HEK293 (cell line): Measurements from ENCODE around the gene MSANTD1.

Source experiments
- CTCF ChIA-PET: fragments of 350-600 bp; formaldehyde crosslinking; extraction: SDS; loops from one replicate; lab custom pipeline; 2021; ENCODE audit warnings: antibody characterized with exemption; lab: Yijun Ruan, JAX
- POLR2A ChIA-PET: fragments of 300-600 bp; formaldehyde crosslinking; extraction: SDS; loops from one replicate; lab custom pipeline; 2020; ENCODE audit warnings: antibody characterized with exemption, inconsistent platforms; lab: Yijun Ruan, JAX
- H3K27ac ChIP-seq: fragments of 200-500 bp; sonication (Bioruptor generic); 2 replicates; pipeline ENCODE4 v1.5.1; 2014; ENCODE audit warnings: low read depth, low read length, control low read depth, inconsistent platforms; ENCODE audit errors: extremely low read depth
- H3K36me3 ChIP-seq, 2 experiments: fragments of 200-500 bp in 1 of 2; sonication (Bioruptor generic) in 1 of 2; 1 replicate in 1 of 2; 2 replicates in 1 of 2; pipeline ENCODE4 v1.5.1; 2014 to 2017; ENCODE audit warnings: inconsistent platforms in 2 of 2, low read length in 2 of 2; ENCODE audit not compliant: control insufficient read depth in 2 of 2, insufficient read depth in 1 of 2
- H3K4me1 ChIP-seq: fragments of 200-500 bp; sonication (Bioruptor generic); 2 replicates; pipeline ENCODE4 v1.5.1; 2014; ENCODE audit warnings: mild to moderate bottlenecking, low read length, inconsistent platforms; ENCODE audit not compliant: control insufficient read depth, insufficient read depth
- H3K4me3 ChIP-seq: 2 replicates; pipeline ENCODE4 v1.5.1; 2011; ENCODE audit warnings: low read depth, mild to moderate bottlenecking, control low read depth, low read length, moderate library complexity
- H3K9me3 ChIP-seq: fragments of 200-500 bp; sonication (Bioruptor generic); 2 replicates; pipeline ENCODE4 v1.5.1; 2014; ENCODE audit warnings: low read depth, low read length, inconsistent platforms; ENCODE audit not compliant: control insufficient read depth, insufficient read depth
- KLF8 ChIP-seq: fragments of 450-650 bp; formaldehyde crosslinking; IDR thresholded peaks from 2 replicates; pipeline ENCODE4 v1.5.1; 2016; ENCODE audit warnings: missing biosample characterization, missing genetic modification characterization
- PRDM4 ChIP-seq: fragments of 450-650 bp; formaldehyde crosslinking; IDR thresholded peaks from 2 replicates; pipeline ENCODE4 v1.5.1; 2017; ENCODE audit warnings: missing biosample characterization, missing genetic modification characterization
- ZBTB10 ChIP-seq: fragments of 450-650 bp; formaldehyde crosslinking; IDR thresholded peaks from 2 replicates; pipeline ENCODE4 v1.5.1; 2016; ENCODE audit warnings: missing biosample characterization, missing genetic modification characterization
- ZBTB11 ChIP-seq: fragments of 450-650 bp; formaldehyde crosslinking; conservative IDR thresholded peaks from 2 replicates; pipeline ENCODE4 v1.5.1; 2016; ENCODE audit warnings: low read depth, missing biosample characterization, missing genetic modification characterization
- ZBTB48 ChIP-seq: fragments of 450-650 bp; formaldehyde crosslinking; IDR thresholded peaks from 2 replicates; pipeline ENCODE4 v1.5.1; 2016; ENCODE audit warnings: missing biosample characterization, missing genetic modification characterization
- ZBTB8A ChIP-seq: fragments of 450-650 bp; formaldehyde crosslinking; IDR thresholded peaks from 2 replicates; pipeline ENCODE4 v1.5.1; 2016; ENCODE audit warnings: missing biosample characterization, missing genetic modification characterization
- ZFP3 ChIP-seq: fragments of 450-650 bp; formaldehyde crosslinking; IDR thresholded peaks from 2 replicates; pipeline ENCODE4 v1.5.1; 2016; ENCODE audit warnings: low read depth, missing biosample characterization, missing genetic modification characterization
- ZNF10 ChIP-seq: fragments of 450-650 bp; formaldehyde crosslinking; IDR thresholded peaks from 2 replicates; pipeline ENCODE4 v1.5.1; 2017; ENCODE audit warnings: missing biosample characterization, missing genetic modification characterization
- ZNF138 ChIP-seq: fragments of 450-650 bp; formaldehyde crosslinking; IDR thresholded peaks from 2 replicates; pipeline ENCODE4 v1.5.1; 2016; ENCODE audit warnings: missing biosample characterization, missing genetic modification characterization, borderline replicate concordance
- ZNF311 ChIP-seq: fragments of 450-650 bp; formaldehyde crosslinking; IDR thresholded peaks from 2 replicates; pipeline ENCODE4 v1.5.1; 2017; ENCODE audit warnings: missing biosample characterization, missing genetic modification characterization, borderline replicate concordance
- ZNF366 ChIP-seq: fragments of 450-650 bp; formaldehyde crosslinking; conservative IDR thresholded peaks from 2 replicates; pipeline ENCODE4 v1.5.1; 2016; ENCODE audit warnings: missing biosample characterization, missing genetic modification characterization
- ZNF544 ChIP-seq: fragments of 450-650 bp; formaldehyde crosslinking; IDR thresholded peaks from 2 replicates; pipeline ENCODE4 v1.5.0; 2017; ENCODE audit warnings: missing biosample characterization, missing genetic modification characterization
- ZNF548 ChIP-seq: fragments of 450-650 bp; formaldehyde crosslinking; IDR thresholded peaks from 2 replicates; pipeline ENCODE4 v1.5.1; 2016; ENCODE audit warnings: missing biosample characterization, missing genetic modification characterization
- ZNF558 ChIP-seq: fragments of 450-650 bp; formaldehyde crosslinking; IDR thresholded peaks from 2 replicates; pipeline ENCODE4 v1.5.1; 2016; ENCODE audit warnings: missing biosample characterization, missing genetic modification characterization
- ZSCAN23 ChIP-seq: fragments of 450-650 bp; formaldehyde crosslinking; IDR thresholded peaks from 2 replicates; pipeline ENCODE4 v1.5.1; 2016; ENCODE audit warnings: missing biosample characterization, missing genetic modification characterization

MSANTD1 gene

GRCh38 chr4:3206439-3207100 lies 42.4 kb upstream of the MSANTD1 start:
- ChIA-PET POLR2A (no interaction called here), CTCF (no interaction called here)
- H3K4me3 ChIP-seq, result no peak overlapping the region
- H3K36me3 ChIP-seq, result peaks cover 0 to 57% of the 10 kb centered on the region in 2 experiments; a peak in 1 of 3 replicates
- no peaks in the 10 kb centered on the region for H3K4me1 ChIP-seq
- no peak overlapping the region for H3K27ac ChIP-seq
- TF ChIP-seq ZSCAN23 (tag by site-specific recombination), result no peak
- no peak for TF ChIP-seq ZNF548 (tag by site-specific recombination)
- TF ChIP-seq ZFP3 (tag by site-specific recombination), result no peak
- no peak for TF ChIP-seq ZNF138 (tag by site-specific recombination)
- TF ChIP-seq ZNF311 (tag by site-specific recombination), result no peak
- TF ChIP-seq KLF8 (tag by site-specific recombination), result no peak
- no peaks in the 10 kb centered on the region for H3K9me3 ChIP-seq

GRCh38 chr4:3207531-3208037 lies 41.4 kb upstream of the MSANTD1 start:
- ChIA-PET CTCF (no interaction called here), POLR2A (no interaction called here)
- peaks cover 0 to 64% of the 10 kb centered on the region in 2 experiments; a peak in 1 of 3 replicates for H3K36me3 ChIP-seq
- no peaks in the 10 kb centered on the region for H3K9me3 ChIP-seq
- TF ChIP-seq ZNF544 (tag by site-specific recombination) (no peak), ZNF558 (no peak), PRDM4 (tag by site-specific recombination) (no peak), ZNF366 (tag by site-specific recombination) (no peak), ZBTB48 (tag by site-specific recombination) (no peak), ZNF10 (no peak), ZSCAN23 (tag by site-specific recombination) (no peak), ZBTB8A (no peak), ZBTB11 (tag by site-specific recombination) (no peak), ZBTB10 (no peak)
- no peak overlapping the region for H3K27ac ChIP-seq
- no peak overlapping the region for H3K4me3 ChIP-seq
- no peaks in the 10 kb centered on the region for H3K4me1 ChIP-seq
